Lower lobe of right lung (tissue), 2 donors: ENCODE data around the gene FARS2. TPM values are rescaled to one million over a fixed set of nuclear protein-coding genes. Genes with fewer than 3 reads are reported as not detected.

Experiments used
- ATAC-seq, 2 donors: fragments of 200-7000 bp; cut with Tn5 transposase; one replicate each; pipeline ENCODE4 v1.9.1; 2020 to 2022; ENCODE audit warnings: mild to moderate bottlenecking in 2 of 2, moderate library complexity in 2 of 2
- DNase-seq: peaks from one replicate; pipeline ENCODE4 v3.0.0-alpha.2; 2020
- H3K27ac ChIP-seq: fragments of 200-600 bp; one replicate; pipeline ENCODE4 v1.8.0; 2022
- H3K27me3 ChIP-seq: fragments of 200-600 bp; one replicate; pipeline ENCODE4 v1.8.0; 2022; ENCODE audit warnings: low read depth
- H3K36me3 ChIP-seq: fragments of 200-600 bp; one replicate; pipeline ENCODE4 v1.8.0; 2022; ENCODE audit warnings: mild to moderate bottlenecking
- H3K4me1 ChIP-seq: fragments of 200-600 bp; one replicate; pipeline ENCODE4 v1.8.0; 2022
- H3K4me3 ChIP-seq: fragments of 200-600 bp; one replicate; pipeline ENCODE4 v1.8.0; 2022; ENCODE audit warnings: mild to moderate bottlenecking
- H3K9me3 ChIP-seq: fragments of 200-600 bp; one replicate; pipeline ENCODE4 v1.8.0; 2022
- intact Hi-C: fragments of 100-400 bp; cut with DNase I; formaldehyde crosslinking; loops from one replicate; pipeline ENCODE4 v1.11.0; 2022
- total RNA-seq: library from RNA; stranded (reverse); fragmentation: NEBNext Ultra II Directional; extraction: Animal tissue kit (Norgen Biotek cat#: 25700); gene quantifications from one replicate; pipeline ENCODE4 v1.2.1, GENCODE V29; 2021
- TF ChIP-seq, protein P1 (sequence below): fragments of 200-600 bp; IDR thresholded peaks from one replicate; pipeline ENCODE4 v1.8.0; 2022; ENCODE audit warnings: antibody characterized with exemption, mild to moderate bottlenecking
- donor health status: DM: no; HTN: yes; CAD: no; lungs with severe emphysema.

The FARS2 gene
- total RNA-seq, 1 donor from 2014 or later = 17.0 TPM

DNA sequence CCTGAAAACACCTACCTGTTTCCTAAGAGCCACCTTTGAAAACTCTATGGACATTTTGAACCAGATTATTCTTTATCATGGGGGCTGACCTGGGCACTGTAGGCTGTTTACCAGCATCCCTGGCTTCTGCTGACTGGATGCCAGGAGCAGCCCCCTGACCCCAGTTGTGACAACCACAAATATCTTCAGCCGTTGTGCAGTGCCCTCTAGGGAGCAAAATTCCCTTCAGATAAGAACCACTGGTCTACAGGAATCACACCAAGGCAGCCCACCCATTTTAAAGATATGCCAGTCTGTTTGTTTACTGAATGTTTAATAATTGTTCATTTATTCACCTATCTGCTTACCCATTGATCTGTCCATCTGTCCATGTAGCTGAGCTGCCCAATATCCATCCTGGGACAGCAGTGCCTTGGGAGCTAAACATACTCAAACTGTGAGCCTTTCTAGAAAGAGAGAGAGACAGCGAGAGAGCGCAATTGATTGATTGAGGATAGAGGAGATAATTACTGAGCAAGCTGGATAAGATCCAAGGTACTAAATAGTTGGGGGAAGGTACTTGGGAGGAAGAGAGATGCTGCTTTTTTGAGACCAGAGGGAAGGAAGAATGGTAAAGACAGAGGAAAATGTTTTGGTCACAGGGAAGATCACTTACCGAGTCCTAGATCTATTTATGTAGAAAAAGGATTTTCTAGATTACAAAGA, 468.7 kb downstream of the FARS2 start:
- H3K36me3 ChIP-seq = no peaks in the 10 kb centered on the region
- no peak overlapping the region for H3K27ac ChIP-seq
- DNase-seq = no peak
- ATAC-seq = no peak
- intact Hi-C loops = no loop called here
- no peak overlapping the region for H3K4me3 ChIP-seq
- H3K4me1 ChIP-seq = peaks cover 12% of the 10 kb centered on the region
- no peaks in the 10 kb centered on the region for H3K27me3 ChIP-seq
- H3K9me3 ChIP-seq = no peaks in the 10 kb centered on the region
- TF ChIP-seq, protein P1, sequence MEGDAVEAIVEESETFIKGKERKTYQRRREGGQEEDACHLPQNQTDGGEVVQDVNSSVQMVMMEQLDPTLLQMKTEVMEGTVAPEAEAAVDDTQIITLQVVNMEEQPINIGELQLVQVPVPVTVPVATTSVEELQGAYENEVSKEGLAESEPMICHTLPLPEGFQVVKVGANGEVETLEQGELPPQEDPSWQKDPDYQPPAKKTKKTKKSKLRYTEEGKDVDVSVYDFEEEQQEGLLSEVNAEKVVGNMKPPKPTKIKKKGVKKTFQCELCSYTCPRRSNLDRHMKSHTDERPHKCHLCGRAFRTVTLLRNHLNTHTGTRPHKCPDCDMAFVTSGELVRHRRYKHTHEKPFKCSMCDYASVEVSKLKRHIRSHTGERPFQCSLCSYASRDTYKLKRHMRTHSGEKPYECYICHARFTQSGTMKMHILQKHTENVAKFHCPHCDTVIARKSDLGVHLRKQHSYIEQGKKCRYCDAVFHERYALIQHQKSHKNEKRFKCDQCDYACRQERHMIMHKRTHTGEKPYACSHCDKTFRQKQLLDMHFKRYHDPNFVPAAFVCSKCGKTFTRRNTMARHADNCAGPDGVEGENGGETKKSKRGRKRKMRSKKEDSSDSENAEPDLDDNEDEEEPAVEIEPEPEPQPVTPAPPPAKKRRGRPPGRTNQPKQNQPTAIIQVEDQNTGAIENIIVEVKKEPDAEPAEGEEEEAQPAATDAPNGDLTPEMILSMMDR = no peak

DNA sequence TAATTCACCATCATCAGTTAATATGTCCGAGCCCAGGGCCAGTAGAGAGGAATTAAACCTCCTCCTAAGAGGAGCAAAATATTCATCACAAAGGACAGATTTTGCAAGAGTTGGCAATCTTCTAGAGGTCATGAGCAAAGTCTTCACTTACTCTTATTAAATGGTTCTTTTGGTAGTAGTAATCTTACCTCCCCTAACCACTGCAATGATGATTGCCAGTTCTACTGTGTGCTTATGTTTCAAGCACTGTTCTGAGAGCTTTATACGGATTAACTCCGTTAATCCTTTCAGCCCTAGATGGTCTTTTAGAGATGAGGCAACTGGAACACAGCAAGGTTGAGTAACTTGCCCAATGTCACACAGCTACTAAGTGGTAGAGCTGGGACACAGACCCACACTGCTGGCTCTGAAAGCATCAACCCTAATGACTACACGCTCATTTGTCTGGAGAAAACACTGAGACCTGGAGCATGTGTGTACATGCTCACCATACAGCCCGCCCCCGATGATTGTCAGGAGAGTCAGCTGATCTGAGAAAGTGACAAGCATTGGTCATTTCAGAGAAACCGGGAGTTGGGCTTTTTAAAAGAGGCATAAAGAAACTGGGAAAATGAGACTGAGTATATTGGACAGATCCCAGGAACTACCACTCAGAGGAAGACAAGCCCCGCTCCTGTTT, 469.4 kb downstream of the FARS2 start:
- no peaks in the 10 kb centered on the region for H3K9me3 ChIP-seq
- ATAC-seq (no peak), DNase-seq (no peak)
- intact Hi-C loops = no loop called here
- no peaks in the 10 kb centered on the region for H3K27me3 ChIP-seq
- no peak overlapping the region for H3K27ac ChIP-seq
- peaks cover 12% of the 10 kb centered on the region for H3K4me1 ChIP-seq
- TF ChIP-seq, protein P1 = no peak
- no peaks in the 10 kb centered on the region for H3K36me3 ChIP-seq
- H3K4me3 ChIP-seq = no peak overlapping the region

DNA sequence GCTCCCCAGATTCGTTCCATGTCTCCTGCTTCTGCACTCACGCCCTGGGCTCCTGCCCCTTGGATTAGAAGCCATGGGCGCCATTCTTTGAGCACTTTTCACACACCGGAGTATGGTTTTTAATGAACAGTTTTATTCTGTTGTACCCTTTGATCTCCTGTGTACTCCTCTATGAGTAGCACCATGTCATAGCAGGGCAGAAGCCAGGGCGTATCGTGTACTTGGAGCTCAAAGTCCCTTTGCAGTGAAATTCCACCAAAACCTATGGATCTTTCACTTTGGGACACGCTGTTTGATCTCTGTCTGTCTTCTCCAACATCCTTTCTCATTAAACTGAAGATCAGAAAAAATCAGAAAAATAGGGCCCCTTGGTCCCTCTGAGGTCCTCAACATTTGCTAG, 470.1 kb downstream of the FARS2 start:
- intact Hi-C loops = no loop called here
- H3K9me3 ChIP-seq = no peaks in the 10 kb centered on the region
- TF ChIP-seq, protein P1 = no peak
- ATAC-seq = no peak
- H3K4me3 ChIP-seq = no peak overlapping the region
- no peaks in the 10 kb centered on the region for H3K27me3 ChIP-seq
- H3K27ac ChIP-seq = no peak overlapping the region
- peaks cover 12% of the 10 kb centered on the region for H3K4me1 ChIP-seq
- H3K36me3 ChIP-seq = no peaks in the 10 kb centered on the region
- no peak for DNase-seq

DNA sequence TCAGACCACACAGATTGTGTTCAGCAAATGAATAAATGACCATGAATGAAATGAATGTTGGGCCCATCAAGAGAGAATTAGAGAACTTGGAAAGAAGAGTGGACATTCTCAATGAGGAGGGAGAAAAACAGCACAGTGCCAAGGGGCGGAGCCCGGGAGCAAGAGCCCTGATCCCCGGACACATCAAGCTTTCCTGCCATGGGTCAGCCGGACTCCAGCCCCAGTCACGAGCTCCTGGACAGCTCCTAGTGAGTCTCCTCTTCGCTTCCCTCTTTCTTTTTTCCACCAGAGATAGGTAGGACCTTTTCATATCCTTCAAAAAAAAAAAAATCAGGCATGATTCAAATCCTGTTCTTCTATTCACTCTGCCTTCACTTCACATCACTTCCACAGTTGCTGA, 471.2 kb downstream of the FARS2 start:
- H3K9me3 ChIP-seq = no peaks in the 10 kb centered on the region
- H3K27ac ChIP-seq = no peak overlapping the region
- DNase-seq (no peak), ATAC-seq (no peak)
- intact Hi-C loops = no loop called here
- no peaks in the 10 kb centered on the region for H3K27me3 ChIP-seq
- no peak overlapping the region for H3K4me3 ChIP-seq
- H3K4me1 ChIP-seq = peaks cover 12% of the 10 kb centered on the region
- H3K36me3 ChIP-seq = no peaks in the 10 kb centered on the region
- TF ChIP-seq, protein P1 = no peak

DNA sequence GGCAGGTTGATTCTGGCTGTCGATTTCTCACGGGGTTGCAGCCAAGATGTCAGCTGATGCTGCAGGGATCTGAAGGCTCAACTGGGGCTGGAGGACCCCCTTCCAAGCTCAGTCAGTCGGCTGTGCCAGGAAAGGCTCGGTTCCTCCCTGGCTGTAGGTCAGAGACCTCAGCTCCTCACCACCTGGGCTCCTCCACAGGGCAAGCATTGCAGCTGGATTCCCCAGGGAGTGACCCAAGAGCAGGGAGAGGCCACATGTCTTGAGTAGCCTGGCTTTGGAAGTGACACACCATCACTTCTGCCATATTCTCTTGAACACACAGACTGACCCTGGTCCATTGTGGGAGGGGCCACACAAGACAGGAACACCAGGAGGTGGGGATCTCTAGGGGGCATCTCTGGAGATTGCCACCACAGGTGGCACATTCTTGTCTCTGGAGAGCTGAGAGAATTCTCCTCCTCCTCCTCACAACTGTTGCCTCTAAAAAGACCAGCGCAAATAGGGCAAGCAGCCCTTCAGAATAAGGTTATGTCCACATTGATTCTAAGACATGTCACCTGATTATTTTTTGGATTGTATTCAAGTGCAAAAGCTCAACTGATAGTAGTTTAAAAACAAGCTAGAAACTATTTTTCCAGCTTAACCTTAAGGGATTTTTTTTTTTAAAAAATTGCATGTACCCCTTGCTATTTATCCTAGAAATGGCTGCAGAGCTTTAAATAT, 474.9 kb downstream of the FARS2 start:
- H3K9me3 ChIP-seq = no peaks in the 10 kb centered on the region
- no peaks in the 10 kb centered on the region for H3K27me3 ChIP-seq
- TF ChIP-seq, protein P1 = no peak
- no peak overlapping the region for H3K4me3 ChIP-seq
- ATAC-seq (no peak), DNase-seq (no peak)
- H3K36me3 ChIP-seq = no peaks in the 10 kb centered on the region
- H3K4me1 ChIP-seq = no peaks in the 10 kb centered on the region
- intact Hi-C loops = no loop called here
- no peak overlapping the region for H3K27ac ChIP-seq
